ENCODE data around the gene SPR.

GRCh38 chr2:72937356-72937669, 50.1 kb downstream of the SPR start:
- TF ChIP-seq RCOR1 (IDR thresholded peaks at IDR 0.05; ENCODE audit: insufficient replicate concordance, low read length) (no peak), CTCF (conservative IDR thresholded peaks at IDR 0.05; ENCODE audit: low read depth, low read length) (no peak), CEBPB (IDR thresholded peaks at IDR 0.05; ENCODE audit: low read depth, low read length) (no peak), POLR2A (IDR thresholded peaks at IDR 0.05; ENCODE audit: low read depth, low read length) (no peak), RAD21 (IDR thresholded peaks at IDR 0.05; ENCODE audit: low read length) (no peak), USF2 (IDR thresholded peaks at IDR 0.05; ENCODE audit: low read depth, low read length) (no peak), CHD1 (IDR thresholded peaks at IDR 0.05; ENCODE audit: low read depth, low read length) (no peak), FOS (IDR thresholded peaks at IDR 0.05; ENCODE audit: low read depth, low read length) (no peak), RFX5 (IDR thresholded peaks at IDR 0.05; ENCODE audit: low read depth, low read length) (no peak), NFE2L2 (IDR thresholded peaks at IDR 0.05; ENCODE audit: low read depth, low read length) (no peak), MXI1 (IDR thresholded peaks at IDR 0.05; ENCODE audit: borderline replicate concordance, low read depth, low read length) (no peak), MAZ (IDR thresholded peaks at IDR 0.05; ENCODE audit: borderline replicate concordance, low read depth, low read length) (no peak)
